Stimulated activated memory B cell treated with anti-CD40 and anti-IgM and Interleukin-4, amounts not matched to agents 10 μg/mL and 1 μg/mL and 100 μg/mL, for 72 hours (primary cell): ENCODE data around the gene TMPRSS3.

Source experiments
- ATAC-seq: fragments of 150-1000 bp; cut with Tn5 transposase; 2 replicates; pipeline ENCODE4 v1.10.0; 2021
- H3K27ac Mint-ChIP-seq: one replicate; pipeline ENCODE4 v1.8.0; 2022; ENCODE audit warnings: mild to moderate bottlenecking, mixed read lengths
- H3K27me3 Mint-ChIP-seq: one replicate; pipeline ENCODE4 v1.8.0; 2022; ENCODE audit warnings: mixed read lengths
- H3K36me3 Mint-ChIP-seq: one replicate; pipeline ENCODE4 v1.8.0; 2022; ENCODE audit warnings: mixed read lengths
- H3K4me1 Mint-ChIP-seq: one replicate; pipeline ENCODE4 v1.8.0; 2022; ENCODE audit warnings: mixed read lengths
- H3K4me3 Mint-ChIP-seq: one replicate; pipeline ENCODE4 v1.8.0; 2022; ENCODE audit warnings: mild to moderate bottlenecking, moderate library complexity, mixed read lengths
- H3K9me3 Mint-ChIP-seq: one replicate; pipeline ENCODE4 v1.8.0; 2022; ENCODE audit warnings: mixed read lengths

Gene TMPRSS3

DNA sequence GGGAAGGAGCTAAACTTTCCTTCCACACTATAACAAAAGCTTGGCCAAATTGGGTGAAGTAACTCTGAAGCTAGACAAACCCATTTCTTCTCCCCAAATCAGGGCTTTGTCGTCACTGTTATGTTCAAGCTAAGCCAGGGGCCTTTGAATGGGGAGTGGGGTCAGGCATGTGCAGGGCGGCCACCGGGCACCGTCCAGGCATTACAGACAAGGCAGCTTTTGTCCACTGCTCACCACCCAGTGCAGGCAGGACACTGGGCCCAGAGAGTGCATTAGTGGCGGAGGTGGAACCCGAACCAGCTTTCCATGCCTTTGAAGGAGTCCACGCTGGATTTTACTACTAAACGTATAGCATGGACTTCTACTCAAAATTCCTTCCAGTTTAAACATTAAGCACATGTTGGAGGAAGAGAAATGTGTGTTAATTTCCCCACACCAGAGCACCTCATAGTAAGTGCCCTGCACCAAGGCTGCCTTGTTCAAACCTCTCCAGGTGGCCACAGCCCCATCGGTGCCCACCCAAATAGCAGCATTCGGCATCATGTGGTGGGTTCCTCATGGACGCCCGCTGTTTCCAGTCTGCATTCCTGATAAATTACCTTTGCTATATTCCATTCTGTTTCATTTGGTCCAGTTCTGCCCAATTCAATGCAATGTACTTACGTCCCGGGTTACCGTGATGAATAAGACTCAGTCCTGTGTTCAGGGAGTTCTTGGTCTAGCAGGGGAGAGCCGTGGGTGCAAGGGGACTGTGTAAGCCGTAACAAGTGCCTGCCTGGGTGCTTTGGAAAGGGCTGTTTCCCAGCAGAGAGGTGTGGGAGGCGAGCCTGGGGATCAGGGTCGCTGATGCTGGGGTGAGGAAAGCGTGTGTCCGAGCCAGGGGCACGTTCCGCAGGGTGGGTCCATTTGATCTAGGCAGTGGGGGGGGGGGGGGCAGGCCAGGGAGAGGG lies 9.5 kb upstream of the TMPRSS3 start:
- no peak for ATAC-seq
- peaks cover 9% of the 10 kb centered on the region for H3K9me3 Mint-ChIP-seq
- H3K36me3 Mint-ChIP-seq: no peaks in the 10 kb centered on the region
- H3K4me3 Mint-ChIP-seq: no peak overlapping the region
- H3K27ac Mint-ChIP-seq: no peak overlapping the region
- H3K27me3 Mint-ChIP-seq: peaks cover 9% of the 10 kb centered on the region
- H3K4me1 Mint-ChIP-seq: peaks cover 15% of the 10 kb centered on the region

GRCh38 chr21:42404539-42404938 lies 8.7 kb upstream of the TMPRSS3 start:
- H3K27ac Mint-ChIP-seq: no peak overlapping the region
- H3K4me3 Mint-ChIP-seq: no peak overlapping the region
- no peaks in the 10 kb centered on the region for H3K36me3 Mint-ChIP-seq
- ATAC-seq: no peak
- peaks cover 19% of the 10 kb centered on the region for H3K4me1 Mint-ChIP-seq
- H3K9me3 Mint-ChIP-seq: peaks cover 9% of the 10 kb centered on the region
- peaks cover 9% of the 10 kb centered on the region for H3K27me3 Mint-ChIP-seq

DNA sequence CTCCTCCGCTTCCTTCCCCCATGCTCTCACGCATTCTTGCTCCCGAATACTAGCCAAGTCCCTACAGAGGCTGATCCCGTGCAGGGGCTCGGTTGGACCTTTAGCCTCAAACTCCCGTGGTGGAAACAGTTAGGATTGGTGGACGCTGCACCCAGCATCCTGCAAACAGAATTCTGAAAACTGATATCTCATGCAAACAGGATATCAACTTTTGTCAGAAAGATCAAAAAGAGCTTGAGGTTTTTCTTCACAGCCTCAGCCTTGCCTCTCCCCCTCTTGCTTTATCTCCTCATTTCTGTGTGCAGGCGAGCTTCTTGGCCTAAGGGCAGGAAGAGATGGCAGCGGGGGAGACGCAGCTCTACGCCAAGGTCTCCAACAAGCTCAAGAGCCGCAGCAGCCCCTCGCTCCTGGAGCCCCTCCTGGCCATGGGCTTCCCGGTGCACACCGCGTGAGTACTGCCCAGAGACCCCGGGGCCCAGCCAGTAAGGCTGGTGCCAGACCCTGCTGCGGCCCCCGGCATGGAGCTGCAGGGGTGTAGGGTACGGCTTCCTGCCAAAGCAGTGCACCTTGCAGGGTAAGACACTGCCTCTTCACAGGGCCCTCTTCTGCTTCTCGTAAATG lies 7.9 kb upstream of the TMPRSS3 start, which contains the start of gene UBASH3A:
UBASH3A (plus strand) TSS at position 292 of the 621 bp plus-strand sequence; CDS start at position 336, 44 bp downstream.
- Mint-ChIP-seq H3K27ac (no peak within 1 kb of the TSS), H3K36me3 (no peaks in the 10 kb centered on the region), H3K4me1 (peaks cover 19% of the 10 kb centered on the region)

GRCh38 chr21:42401820-42402251 lies 6.0 kb upstream of the TMPRSS3 start:
- Mint-ChIP-seq H3K27me3 (peaks cover 9% of the 10 kb centered on the region), H3K4me1 (peaks cover 36% of the 10 kb centered on the region), H3K36me3 (no peaks in the 10 kb centered on the region), H3K4me3 (no peak overlapping the region), H3K9me3 (peaks cover 9% of the 10 kb centered on the region), H3K27ac (no peak overlapping the region)
- no peak for ATAC-seq

More for the DNA sequence above, 7.9 kb upstream of the TMPRSS3 start, which contains the start of gene UBASH3A:
- peaks cover 9% of the 10 kb centered on the region for H3K9me3 Mint-ChIP-seq
- ATAC-seq: no peak
- no peak within 1 kb of the TSS for H3K4me3 Mint-ChIP-seq
- H3K27me3 Mint-ChIP-seq: peaks cover 9% of the 10 kb centered on the region

- Mint-ChIP-seq H3K4me1 (peaks cover 30% of the 10 kb centered on the region), H3K9me3 (peaks cover 9% of the 10 kb centered on the region), H3K36me3 (no peaks in the 10 kb centered on the region), H3K27ac (no peak overlapping the region), H3K27me3 (peaks cover 10% of the 10 kb centered on the region), H3K4me3 (no peak overlapping the region)
- no peak for ATAC-seq
Observed at GRCh38 chr21:42401154-42401553, 5.3 kb upstream of the TMPRSS3 start.

GRCh38 chr21:42400525-42400924 lies 4.7 kb upstream of the TMPRSS3 start:
- Mint-ChIP-seq H3K36me3 (no peaks in the 10 kb centered on the region), H3K4me3 (no peak overlapping the region), H3K27ac (no peak overlapping the region), H3K9me3 (peaks cover 9% of the 10 kb centered on the region), H3K4me1 (peaks cover 30% of the 10 kb centered on the region), H3K27me3 (peaks cover 11% of the 10 kb centered on the region)
- peak; percentile 40 for ATAC-seq

GRCh38 chr21:42398436-42399028 lies 2.7 kb upstream of the TMPRSS3 start:
- Mint-ChIP-seq H3K9me3 (peaks cover 9% of the 10 kb centered on the region), H3K4me3 (no peak overlapping the region), H3K4me1 (peaks cover 39% of the 10 kb centered on the region), H3K36me3 (no peaks in the 10 kb centered on the region), H3K27me3 (peaks cover 7% of the 10 kb centered on the region), H3K27ac (peak overlapping the region; percentile 10)
- ATAC-seq: no peak

DNA sequence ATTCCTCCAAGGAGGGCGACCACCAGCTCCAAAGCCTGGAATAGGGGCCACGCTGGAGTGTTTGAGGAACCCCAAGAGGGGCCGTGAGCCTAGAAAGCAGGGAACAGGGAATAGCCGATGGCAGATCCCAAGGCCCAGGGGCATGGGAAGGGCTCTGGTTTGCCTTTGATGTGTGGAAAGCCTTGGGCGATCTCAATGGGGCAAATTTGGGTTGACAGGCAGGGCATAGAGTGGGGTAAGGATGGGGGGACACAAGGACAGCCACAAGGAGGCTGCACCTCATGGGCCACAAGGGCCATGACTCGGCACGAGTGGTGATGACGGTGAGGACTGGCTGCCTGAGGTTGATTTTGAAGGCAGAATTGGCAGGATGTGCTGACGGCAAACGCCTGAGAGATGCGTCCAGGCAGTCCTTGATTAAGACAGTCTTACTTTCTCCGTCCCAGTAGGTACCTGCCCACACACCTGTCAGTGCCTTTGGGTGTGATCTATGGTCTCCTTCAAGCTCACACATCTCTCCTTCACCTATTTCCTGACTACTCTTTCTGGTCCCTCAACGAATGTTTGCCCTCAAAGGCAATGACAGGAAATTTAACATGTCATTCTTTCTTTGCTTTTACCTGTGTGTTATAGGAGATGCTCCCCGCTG lies 2.0 kb upstream of the TMPRSS3 start:
- Mint-ChIP-seq H3K27me3 (peaks cover 7% of the 10 kb centered on the region), H3K36me3 (no peaks in the 10 kb centered on the region), H3K4me1 (peaks cover 44% of the 10 kb centered on the region), H3K27ac (peak overlapping the region; percentile 10), H3K9me3 (peaks cover 9% of the 10 kb centered on the region), H3K4me3 (no peak overlapping the region)
- ATAC-seq: no peak

DNA sequence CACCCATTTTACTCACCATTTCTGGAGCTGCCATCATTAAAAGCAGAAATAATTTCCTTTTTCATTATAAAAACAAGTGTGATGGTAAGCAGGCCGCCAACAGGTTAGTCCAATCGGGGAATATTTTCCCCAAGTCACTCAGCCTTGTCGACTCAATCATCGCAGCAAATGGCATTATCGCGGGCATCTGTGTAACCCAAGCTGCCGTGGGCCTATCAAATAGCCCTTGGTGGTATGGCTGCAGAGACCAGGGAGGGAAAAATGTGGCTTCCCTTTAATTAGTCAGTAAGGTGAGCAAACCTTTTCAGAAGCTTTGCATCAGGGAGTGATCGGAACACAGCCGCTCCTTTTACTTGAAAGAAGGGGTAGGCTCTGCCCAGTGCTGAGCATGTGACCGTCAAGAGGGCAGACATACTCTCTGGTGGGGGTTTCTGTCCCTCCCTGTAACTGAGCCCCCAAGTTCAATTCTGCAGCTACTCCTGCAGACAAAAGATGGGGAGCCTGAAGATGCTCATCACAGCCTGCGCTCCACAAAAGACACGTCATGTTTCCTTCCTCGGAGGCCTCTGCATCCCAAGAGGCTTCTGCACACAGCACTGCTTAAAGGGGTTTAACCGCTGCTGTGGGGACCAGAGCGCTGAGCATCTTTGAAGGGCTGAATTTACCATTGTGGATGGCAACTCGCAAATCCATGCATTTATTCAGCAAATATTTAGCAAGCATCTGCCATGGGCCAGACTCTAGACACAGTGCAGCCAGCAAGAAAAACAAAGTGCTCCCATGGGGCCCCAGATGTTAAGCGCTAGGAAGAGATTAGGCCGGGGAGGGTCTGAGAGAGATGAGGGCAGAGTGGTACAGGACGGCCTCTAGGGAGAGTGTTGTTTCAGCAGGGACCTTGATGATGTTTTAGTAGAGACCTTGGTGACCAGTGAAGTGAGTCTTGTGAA lies 1.2 kb upstream of the TMPRSS3 start:
- H3K4me1 Mint-ChIP-seq: peaks cover 48% of the 10 kb centered on the region

DNA sequence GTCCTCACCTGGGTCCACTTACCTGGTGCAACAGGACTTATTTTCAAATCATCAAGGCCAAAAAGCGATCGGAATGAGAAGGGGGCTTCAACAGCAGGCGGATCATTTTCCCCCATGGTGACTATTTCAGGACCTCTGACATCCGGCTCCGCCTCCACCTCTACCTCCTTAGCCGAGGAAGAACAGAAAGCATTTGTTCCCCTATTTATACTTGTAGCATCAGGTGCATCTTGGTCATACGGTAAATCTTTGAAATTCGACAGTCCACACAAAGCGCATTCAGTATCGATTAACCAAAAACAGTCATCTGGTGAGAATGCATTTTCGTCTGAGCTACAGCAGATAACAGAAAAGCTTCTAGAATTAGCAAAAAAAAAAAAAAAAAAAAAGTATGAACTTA lies 550 bp downstream of the TMPRSS3 start:
- Mint-ChIP-seq H3K27me3 (peaks cover 17% of the 10 kb centered on the region), H3K36me3 (no peaks in the 10 kb centered on the region), H3K4me1 (peaks cover 48% of the 10 kb centered on the region), H3K4me3 (no peak overlapping the region), H3K9me3 (no peaks in the 10 kb centered on the region), H3K27ac (no peak overlapping the region)
- ATAC-seq: no peak

More for the DNA sequence above, 1.2 kb upstream of the TMPRSS3 start:
- Mint-ChIP-seq H3K4me3 (no peak overlapping the region), H3K36me3 (no peaks in the 10 kb centered on the region), H3K27me3 (peaks cover 7% of the 10 kb centered on the region), H3K9me3 (peaks cover 7% of the 10 kb centered on the region), H3K27ac (peak overlapping the region; percentile 10)
- ATAC-seq: peak; percentile 16

GRCh38 chr21:42393443-42393950 lies 2.4 kb downstream of the TMPRSS3 start:
- H3K4me3 Mint-ChIP-seq: peak overlapping the region; percentile 19
- H3K27me3 Mint-ChIP-seq: peaks cover 31% of the 10 kb centered on the region

GRCh38 chr21:42392731-42393442 lies 3.0 kb downstream of the TMPRSS3 start:
- H3K27me3 Mint-ChIP-seq: peaks cover 37% of the 10 kb centered on the region
- peak; percentile 93 for ATAC-seq
- no peaks in the 10 kb centered on the region for H3K36me3 Mint-ChIP-seq
- H3K4me3 Mint-ChIP-seq: peak overlapping the region; percentile 19
- H3K27ac Mint-ChIP-seq: peak overlapping the region; percentile 15
- peaks cover 40% of the 10 kb centered on the region for H3K4me1 Mint-ChIP-seq
- H3K9me3 Mint-ChIP-seq: no peaks in the 10 kb centered on the region

More at GRCh38 chr21:42393443-42393950, 2.4 kb downstream of the TMPRSS3 start:
- Mint-ChIP-seq H3K4me1 (peaks cover 43% of the 10 kb centered on the region), H3K9me3 (no peaks in the 10 kb centered on the region), H3K27ac (peak overlapping the region; percentile 15), H3K36me3 (no peaks in the 10 kb centered on the region)
- no peak for ATAC-seq

- Mint-ChIP-seq H3K4me3 (no peak overlapping the region), H3K27ac (peak overlapping the region; percentile 44), H3K27me3 (peaks cover 52% of the 10 kb centered on the region), H3K36me3 (no peaks in the 10 kb centered on the region), H3K9me3 (no peaks in the 10 kb centered on the region), H3K4me1 (peaks cover 45% of the 10 kb centered on the region)
- no peak for ATAC-seq
Observed at GRCh38 chr21:42391297-42391696, 4.6 kb downstream of the TMPRSS3 start.
